NCI-H774 (cell line): Measurements from ENCODE around the gene CADPS.

Source experiments
- DNase-seq: peaks from one replicate; lab custom pipeline; 2025; lab: John Stamatoyannopoulos, UW

CADPS gene

DNA sequence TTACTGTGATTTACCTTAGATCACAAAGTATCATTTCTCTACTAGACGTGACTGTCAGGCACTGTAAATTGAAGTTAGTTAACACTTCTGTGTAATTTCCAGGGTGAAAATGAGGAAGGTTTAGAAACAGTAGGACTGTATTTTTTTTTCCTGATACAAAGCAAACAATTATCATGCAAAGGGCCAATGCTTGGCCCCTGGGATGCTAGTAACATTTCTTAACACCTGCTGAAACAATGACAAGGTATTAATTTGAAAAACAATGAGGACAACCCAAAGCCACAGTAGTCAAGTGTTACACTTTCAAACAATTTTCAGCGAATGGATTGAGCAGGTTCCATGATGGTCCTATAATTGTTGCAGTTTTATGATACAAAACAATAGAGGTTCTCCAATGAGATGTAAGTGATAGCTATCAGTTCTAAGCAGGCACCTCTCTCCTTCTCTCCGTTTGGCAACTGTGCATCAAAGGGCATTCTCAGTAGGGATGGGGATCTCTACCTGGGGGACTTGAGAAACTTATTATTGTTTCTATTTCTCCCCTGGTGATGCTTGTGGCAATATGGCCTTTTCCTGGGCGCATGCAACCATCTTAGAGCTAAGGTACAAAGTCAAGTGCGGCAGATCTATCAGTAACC, 435.9 kb downstream of the CADPS start:
- no peak for DNase-seq

DNA sequence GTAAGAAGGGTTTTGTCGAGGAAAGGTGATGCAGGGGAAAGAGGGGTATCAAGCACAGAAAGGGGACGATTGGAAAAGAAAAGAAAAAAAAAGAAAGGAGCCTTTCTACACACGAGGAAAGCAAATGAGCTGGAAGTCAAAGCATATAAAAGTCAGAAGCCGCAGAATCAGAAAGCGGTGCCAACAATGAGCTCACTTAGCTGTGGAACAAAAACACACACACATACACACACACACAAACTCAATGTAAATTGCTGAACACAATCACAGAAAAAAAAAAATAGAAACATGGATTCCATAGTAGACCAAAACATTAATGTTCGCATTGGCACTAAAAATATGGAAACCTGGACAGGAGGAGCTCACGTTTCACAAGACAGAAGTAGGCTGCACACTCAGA, 438.4 kb downstream of the CADPS start:
- DNase-seq: no peak

DNA sequence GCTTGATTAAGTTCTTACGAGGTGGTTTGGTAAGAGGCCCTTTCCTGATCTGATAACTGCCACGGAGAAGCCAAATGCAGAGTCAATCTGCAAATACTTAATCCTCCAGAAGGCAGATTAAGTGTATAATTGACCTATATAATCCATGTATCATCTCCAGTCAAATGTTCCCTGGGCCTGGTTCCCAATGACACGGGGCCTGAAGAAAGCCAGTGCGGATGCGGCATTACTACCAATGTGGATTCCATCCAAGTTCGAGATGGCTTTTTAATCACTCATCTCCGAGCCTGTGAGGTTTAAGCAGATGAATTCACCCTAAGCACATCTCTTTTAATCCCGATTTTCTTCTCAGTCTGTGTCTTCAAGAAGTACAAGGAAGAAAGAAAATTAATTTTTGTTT, 441.8 kb downstream of the CADPS start:
- no peak for DNase-seq

DNA sequence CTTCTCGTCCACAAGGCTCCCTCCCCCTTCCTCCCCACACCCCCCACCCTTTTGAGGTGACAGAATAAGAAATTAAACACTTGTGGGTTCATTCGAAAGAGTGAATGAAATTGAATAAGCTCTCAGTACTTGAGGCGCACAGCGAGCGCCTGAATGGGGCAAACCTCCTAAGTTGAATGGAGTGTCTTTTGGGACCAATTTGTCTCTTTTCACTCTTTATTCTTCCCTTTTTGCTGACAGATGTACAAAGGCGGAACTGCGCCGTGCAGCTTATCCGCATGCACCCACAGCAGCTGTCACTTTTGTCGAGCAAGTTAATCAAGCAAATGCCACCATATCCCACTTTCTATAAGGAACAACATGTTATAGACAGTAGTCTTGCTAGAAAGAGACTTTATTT, 454.0 kb downstream of the CADPS start:
- no peak for DNase-seq

DNA sequence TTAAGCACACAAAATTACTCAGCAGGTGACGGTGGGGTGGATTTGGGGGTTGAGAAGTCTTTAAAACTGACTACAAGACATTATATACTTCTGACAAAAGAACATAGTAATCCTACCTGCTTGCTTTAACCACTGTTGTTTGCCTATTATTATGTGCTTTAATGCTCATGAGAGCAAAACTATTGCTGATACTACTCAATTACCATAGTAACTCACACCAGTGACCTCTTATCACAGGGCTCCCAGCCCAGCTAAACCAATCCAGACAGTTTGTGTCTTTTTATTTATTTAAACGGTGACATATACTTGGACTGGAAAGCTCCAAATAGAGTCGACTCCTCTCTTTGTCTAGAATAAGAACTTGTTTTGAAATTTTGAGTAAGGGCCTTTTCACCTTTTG, 459.1 kb downstream of the CADPS start:
- no peak for DNase-seq

DNA sequence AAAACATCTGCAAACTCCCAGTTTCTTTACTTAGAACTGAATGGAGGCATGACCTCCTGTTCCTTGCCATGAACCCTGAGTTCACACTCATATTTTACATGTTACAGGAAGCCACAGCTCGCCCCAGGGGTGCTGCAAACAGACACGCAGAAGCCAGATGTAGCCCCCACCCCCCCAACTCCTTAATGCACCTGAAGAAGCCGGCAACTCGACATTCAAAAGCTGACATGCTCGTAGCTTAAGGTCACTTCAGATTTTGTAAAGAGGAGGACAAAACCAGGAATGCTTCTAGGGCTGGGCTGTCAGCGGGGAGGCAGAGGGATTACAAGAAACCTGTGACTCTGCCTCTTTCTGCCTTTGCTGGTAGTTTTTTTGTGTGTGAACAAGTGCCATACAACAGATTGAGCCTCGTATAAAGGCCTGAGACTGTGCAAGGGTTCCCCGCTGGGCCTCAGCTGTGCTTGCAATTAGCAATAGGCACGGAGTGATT, 459.9 kb downstream of the CADPS start:
- no peak for DNase-seq

DNA sequence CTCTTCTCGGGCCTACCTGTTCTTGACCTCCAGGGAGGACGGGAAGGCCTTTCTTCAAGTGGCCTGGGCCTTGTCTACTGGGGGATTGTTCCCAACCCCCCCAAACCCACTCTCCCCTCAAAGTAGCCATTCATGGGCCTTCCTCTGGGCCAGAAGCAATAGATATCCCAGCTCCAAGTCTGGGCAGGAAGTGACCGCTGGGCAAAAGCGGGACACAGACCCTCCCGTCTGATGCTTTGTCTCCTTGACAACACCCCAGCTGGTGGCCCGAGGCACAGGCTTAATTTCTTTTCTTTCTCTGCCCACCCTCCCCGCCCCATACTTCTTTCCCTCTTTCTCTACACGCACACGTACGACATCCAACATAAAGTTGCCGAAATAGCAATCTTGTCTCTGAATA, 460.4 kb downstream of the CADPS start:
- DNase-seq: no peak

DNA sequence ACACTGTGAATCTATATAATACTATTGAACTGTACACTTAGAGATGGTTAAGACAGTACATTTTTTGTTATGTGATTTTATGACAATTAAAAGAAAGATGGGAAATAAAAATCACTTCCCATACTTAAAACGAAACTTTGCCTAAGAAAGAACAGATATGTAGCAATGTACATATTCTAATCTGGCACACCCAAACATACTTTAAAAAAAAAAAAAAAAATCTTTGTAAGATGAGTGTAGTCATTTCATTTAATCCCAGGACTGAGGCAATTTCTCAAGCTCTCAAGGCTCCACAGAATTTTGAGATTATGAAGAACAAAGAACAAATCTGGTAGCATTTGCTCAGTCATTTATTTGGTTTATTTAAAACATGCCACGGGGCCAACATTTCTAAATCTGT, 461.5 kb downstream of the CADPS start:
- DNase-seq: no peak

DNA sequence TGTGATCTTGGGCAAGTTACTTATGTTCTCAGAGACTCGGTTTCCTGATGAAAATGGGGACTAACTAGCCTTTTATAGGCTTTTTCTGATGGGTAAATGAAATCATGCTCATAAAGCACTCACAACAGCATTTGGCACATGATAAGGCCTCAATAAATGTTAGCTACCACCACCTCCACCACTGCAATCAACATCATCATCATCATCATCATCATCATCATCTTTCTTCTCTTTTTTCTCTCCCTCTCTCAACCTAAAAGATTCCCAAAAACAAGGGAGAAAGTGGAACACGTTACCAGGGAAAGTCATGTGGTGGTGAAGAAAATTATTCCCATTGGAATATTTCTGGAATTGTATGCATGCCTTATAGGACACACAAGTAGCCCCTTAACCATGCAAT, 468.3 kb downstream of the CADPS start:
- no peak for DNase-seq

DNA sequence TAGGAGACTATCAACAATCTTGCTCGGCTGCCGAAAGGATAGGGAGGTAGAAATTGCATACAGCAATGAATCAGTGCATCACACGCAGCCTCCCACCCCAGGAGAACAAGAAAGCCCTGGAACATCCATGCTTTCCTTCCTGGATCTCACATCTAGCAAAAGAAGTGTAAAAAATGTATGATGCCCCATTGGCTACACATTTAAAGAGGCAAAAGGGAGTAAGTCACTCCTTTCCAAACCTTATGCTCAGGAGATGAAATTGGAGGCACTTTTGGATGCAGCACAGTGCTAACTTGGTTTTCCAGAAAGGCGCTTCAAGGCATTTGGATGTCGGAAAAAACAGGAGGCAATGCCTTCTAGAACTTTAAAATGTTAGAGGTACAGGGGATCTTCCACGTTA, 469.6 kb downstream of the CADPS start:
- no peak for DNase-seq

DNA sequence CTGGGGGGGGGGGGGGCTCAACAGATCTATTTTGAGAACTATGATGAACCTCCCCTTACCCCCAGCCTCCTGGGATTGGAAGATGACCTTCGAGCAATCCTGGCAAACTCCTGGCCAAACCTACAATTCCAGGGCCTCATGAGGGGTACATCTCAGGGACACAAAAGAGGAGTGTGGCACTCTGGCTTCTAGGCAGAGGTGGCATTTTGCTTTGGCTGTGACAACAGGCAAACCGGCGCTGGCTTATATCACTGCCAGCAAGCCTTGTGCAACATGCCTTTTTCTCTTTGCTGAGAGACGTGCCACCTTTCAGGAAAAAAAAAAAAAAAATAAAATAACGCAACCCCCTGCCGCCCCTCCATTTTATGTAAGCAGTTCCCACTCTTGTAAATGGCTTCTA, 470.1 kb downstream of the CADPS start:
- DNase-seq: no peak

DNA sequence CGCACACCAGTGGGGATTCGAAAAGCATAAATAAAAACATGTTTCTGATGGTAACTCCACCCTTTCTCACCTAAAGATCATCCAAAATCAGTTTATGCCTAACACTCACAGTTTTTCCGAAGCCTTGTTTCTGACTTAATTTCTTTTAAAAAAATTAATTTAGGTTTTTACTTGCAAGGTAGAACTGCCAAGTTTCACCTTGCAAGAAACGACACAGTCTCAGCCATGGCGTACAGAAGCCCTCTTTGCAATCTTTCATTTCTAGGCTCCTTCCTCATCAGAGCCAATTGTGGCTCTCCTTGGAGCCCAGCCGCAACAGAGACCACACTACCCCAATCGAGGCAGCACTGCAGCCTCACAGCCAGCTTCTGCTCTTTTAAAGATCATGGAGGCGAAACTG, 470.9 kb downstream of the CADPS start:
- DNase-seq: no peak

DNA sequence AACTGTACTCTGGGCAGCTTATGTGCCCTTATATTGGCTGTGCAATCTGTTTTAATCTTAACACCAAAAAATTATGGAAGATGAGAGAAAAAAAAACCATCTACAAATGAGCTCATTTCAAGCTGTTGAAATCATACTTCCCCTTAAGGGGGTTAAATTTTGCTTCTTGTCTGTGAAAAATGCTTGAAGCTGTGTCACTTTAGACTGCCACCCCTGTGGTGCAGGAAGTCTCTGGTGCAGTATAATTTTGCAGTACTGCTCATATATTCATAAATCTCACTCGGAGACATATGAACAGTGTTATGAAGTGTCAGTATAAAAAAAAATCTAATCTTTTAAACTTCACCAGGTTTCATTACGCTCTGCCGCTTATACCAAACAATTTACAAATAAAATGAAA, 471.5 kb downstream of the CADPS start:
- DNase-seq: no peak

DNA sequence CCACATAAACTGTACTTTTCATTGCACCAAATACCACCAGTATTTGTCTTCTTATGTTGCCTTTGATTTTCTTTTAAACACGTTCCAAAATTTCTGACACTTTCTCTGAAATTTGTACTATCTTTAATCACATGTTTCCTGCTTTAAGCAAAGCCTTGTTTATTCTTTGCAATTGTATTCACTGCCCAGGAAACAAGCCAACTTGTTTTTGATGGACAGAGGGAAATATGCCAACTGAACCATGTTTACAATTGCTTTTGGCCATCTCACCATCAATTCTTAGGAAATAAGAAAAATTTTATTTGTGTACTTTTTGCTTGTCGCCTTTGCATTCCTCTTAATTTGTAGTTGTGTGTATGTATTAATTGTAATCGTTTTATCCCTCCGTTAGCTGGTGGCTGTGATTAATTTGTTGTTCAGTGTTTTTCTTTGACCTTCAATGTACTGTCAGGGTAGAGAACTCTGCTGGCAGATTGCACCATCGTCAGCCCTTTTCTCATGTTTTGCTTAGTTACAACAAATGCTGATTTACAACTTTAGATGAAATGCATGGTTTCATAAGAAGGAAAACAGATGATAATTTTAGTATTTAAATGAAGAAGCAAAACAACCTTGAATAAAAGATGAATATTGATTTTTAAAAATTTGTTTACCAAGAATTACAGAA, 482.5 kb downstream of the CADPS start:
- no peak for DNase-seq

DNA sequence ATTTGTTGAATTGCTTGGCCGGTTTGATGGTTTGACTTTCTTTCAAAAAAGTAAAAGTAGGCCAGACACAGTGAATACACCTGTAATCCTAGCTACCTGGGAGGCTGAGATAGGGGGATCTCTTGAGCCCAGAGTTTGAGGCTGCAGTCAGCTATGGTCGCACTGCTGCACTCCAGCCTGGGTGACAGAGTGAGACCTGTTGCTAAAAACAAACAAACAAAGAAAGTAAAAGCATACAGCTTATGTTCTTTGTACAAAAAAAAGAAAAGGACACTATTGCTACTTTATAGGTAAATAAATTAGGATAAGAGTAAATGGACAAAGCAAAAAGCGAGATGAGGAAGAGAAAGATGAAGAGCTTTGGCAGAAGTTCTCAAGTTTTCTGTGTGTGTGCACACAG, 488.0 kb downstream of the CADPS start:
- DNase-seq: no peak

DNA sequence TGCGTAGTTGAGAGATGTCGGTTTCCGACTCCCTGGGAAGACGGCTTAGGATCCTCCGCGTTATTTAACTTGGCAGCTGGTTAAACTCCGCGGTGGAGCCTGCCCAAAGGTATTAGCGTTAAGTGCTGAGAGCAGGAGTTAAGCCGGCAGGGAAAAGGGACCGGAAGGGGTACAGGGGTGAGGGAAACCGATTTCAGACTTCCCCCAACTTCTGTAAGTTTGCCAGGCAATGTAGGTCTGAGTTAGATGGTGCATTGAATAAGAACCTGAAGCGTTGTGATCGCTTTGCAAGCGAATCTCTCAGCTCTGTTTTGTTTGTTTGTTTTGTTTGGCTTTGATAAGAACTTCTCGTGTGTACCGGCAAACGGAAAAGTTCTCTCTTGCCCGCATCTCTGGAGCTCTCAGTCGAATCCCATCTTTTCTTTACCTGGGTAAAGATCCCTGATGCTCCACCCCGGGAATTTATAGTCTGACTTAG, 495.9 kb downstream of the CADPS start:
- no peak for DNase-seq

DNA sequence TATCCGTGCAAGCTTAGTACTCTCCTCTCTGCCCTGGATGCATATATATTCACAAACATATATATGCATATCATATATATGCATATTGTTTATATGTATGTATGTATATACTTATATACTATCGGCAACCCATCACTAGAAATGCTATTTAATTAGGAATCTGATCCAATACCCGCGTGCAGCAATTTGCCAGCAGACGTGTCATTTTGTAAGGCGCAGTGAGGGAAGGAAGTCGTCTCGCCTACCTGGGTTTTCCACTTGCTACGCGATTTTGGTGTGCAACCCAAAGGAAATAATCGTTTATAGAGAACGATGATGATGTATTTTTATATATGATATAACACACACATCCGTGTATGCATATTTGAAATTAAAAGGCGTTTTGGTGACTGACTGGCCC, 496.3 kb downstream of the CADPS start:
- no peak for DNase-seq

DNA sequence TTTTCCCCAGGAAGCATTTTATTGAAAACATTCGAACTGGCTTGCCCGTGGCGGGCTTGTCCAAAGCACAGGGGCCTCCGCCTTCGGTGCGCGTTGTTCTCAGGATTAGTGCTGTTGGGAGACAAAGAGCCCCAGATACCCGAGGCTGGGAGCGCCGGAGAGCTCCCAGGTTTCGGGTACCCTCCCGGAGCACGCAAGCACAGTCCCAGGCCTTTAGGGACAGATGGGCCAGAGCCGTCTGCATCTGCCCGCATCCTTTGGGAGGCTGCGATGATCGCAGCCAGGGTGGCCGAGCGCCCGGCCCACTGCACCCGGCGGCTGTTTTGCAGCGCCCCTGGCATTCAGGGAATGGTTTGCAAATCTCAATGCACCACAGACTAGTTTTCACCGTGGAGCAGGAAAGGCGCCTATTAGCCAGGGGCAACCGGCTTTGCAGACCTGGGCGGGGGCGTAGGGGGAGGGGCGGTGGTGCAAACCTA, 496.9 kb downstream of the CADPS start:
- DNase-seq: no peak

DNA sequence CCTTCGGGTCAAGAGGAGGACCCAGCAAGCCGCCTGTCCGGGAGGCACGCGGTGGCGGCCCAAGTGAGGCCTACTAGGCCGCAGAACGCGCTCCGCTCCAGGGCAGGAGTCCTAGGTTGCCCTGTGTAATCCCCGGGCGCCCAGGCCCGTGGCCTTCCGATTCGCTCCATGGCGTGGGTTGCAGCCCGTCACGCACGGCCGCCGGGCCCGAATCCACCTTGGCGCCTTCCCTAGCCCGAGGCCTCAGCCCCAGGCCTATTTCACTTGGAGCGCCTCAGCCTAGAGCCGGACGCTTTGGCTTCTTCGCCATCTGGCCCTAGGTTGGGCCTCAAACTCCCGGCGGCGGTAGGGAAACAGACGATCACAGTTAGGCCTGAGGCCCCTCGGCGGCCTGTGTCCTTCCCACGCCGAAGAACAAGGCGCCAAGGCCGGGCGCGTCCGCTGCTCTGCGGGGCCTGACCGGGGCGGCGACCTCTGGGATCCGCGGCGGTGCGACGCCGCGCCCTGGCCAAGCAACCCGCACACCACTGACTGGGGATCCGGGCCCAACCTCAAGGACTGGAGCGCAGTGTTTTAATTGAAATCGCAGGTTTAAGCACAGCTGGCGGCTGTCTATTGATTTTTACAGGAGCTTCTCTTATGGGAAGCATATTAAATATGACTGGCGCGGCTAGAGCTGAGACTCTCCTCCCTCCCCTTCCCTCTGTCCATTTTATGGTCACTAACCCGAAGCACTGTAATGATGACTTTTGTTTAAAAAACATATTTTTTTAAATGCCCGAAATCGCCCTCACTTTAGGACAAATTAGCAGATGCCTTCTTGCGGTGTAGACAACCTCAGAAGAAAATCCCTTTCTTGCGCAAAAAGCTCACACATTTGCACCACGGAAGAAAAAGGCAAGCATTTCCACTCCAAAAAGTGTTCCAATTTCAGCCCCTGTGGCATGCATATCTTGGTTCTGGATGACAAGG, 498.0 kb downstream of the CADPS start:
- DNase-seq: no peak

DNA sequence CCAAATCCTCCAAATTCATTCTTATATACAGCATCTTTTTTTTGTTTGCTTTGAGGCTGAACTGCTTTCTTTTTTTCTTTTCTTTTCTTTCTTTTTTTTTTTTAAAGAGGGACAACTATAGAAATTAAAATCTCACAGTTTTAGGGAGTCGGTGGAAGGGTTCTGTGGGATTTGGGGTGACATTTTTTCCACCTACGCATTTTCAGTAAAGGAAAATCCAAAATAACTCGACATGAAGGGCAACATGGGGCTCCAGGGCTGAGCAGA, 498.8 kb downstream of the CADPS start:
- DNase-seq: no peak

DNA sequence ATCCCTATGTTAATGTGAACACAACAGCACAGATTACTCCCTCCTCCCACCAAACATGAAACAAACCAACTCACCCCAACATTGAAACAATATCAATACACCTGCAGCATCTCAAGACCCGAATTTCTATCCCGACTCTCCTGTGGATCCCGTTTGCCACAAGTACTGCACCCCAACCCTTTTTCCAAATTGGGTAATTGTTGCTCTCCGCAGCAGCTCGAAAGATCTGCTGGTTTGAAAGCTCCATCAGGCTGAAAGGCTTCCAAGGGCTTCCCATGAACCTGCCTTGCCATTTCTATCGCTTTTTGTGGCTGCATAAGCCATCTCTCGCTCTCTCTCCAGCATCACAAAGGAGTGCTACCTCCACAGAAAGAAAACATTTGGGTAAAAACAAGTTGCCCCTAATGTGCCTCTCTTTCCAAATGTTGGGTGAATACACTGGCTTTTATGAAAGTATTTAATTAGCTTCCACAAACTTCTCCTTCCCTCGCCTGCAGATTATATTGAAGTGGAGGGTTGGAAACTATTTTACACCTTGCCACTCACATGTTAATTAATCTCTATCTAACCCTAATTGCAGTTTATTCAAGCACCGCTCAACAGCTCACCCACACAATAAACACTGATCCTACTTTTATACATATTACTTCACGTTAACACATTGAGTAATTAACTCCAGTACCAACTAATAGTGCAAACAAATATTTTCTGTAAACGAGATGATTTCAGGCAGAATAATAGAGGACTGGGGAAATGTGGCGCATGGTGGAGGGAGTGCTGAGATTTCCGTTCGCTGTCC, 499.4 kb downstream of the CADPS start:
- DNase-seq: no peak
